IPS-18c (cell line): Measurements from ENCODE around the gene AXL.
"Not testable (repeated sequence)": the region's sequence is repeated elsewhere in the genome, so short reads cannot be mapped to it uniquely, and the experiment has no call there.

ENCODE experiments used
- H3K4me3 ChIP-seq: 2 replicates; pipeline ENCODE4 v1.7.0; 2013; ENCODE audit warnings: low read depth, mild to moderate bottlenecking, low read length, moderate library complexity; ENCODE audit not compliant: insufficient read depth
- H3K9me3 ChIP-seq: one replicate; pipeline ENCODE4 v1.6.1; 2013; ENCODE audit warnings: mild to moderate bottlenecking, low read length, moderate library complexity; ENCODE audit not compliant: control insufficient read depth, insufficient read depth

Gene AXL

GRCh38 chr19:41255171-41255570 lies 36.1 kb downstream of the AXL start:
- H3K9me3 ChIP-seq = no peaks in the 10 kb centered on the region
- no peak overlapping the region for H3K4me3 ChIP-seq

GRCh38 chr19:41261474-41262190 lies 42.6 kb downstream of the AXL start:
- Histone ChIP-seq H3K9me3 (no peaks in the 10 kb centered on the region), H3K4me3 (peak overlapping the region; percentile 1; the same call in 1 of the 2 replicates)

GRCh38 chr19:41263042-41263849 lies 44.2 kb downstream of the AXL start:
- peaks cover 2% of the 10 kb centered on the region for H3K9me3 ChIP-seq
- H3K4me3 ChIP-seq = peak overlapping the region; percentile 87

GRCh38 chr19:41263850-41264580 lies 45.0 kb downstream of the AXL start, which contains the start of gene HNRNPUL1:
Gene HNRNPUL1, plus strand, starts transcription at chr19:41264372. Its CDS starts 132 bp downstream, at chr19:41264504.
- Histone ChIP-seq H3K4me3 (peak within 1 kb of the TSS; percentile 94), H3K9me3 (peaks cover 2% of the 10 kb centered on the region)

GRCh38 chr19:41264581-41265394 lies 45.8 kb downstream of the AXL start:
- Histone ChIP-seq H3K4me3 (peak overlapping the region; percentile 94), H3K9me3 (peaks cover 2% of the 10 kb centered on the region)

GRCh38 chr19:41265395-41266153 lies 46.6 kb downstream of the AXL start:
- H3K9me3 ChIP-seq = peaks cover 2% of the 10 kb centered on the region
- H3K4me3 ChIP-seq = peak overlapping the region; percentile 94

GRCh38 chr19:41269055-41269454 lies 50.0 kb downstream of the AXL start:
- H3K9me3 ChIP-seq = peaks cover 2% of the 10 kb centered on the region
- no peak overlapping the region for H3K4me3 ChIP-seq

- H3K4me3 ChIP-seq = no peak overlapping the region
- H3K9me3 ChIP-seq = peaks cover 2% of the 10 kb centered on the region
Observed at GRCh38 chr19:41269571-41269970, 50.5 kb downstream of the AXL start.

- no peak overlapping the region for H3K4me3 ChIP-seq
- no peaks in the 10 kb centered on the region for H3K9me3 ChIP-seq
Observed at GRCh38 chr19:41273076-41273475, 54.1 kb downstream of the AXL start.

GRCh38 chr19:41274802-41275201 lies 55.8 kb downstream of the AXL start:
- H3K9me3 ChIP-seq = no peaks in the 10 kb centered on the region
- H3K4me3 ChIP-seq = no peak overlapping the region

GRCh38 chr19:41276231-41276630 lies 57.2 kb downstream of the AXL start:
- Histone ChIP-seq H3K9me3 (no peaks in the 10 kb centered on the region), H3K4me3 (no peak overlapping the region)

- Histone ChIP-seq H3K9me3 (no peaks in the 10 kb centered on the region), H3K4me3 (no peak overlapping the region)
Observed at GRCh38 chr19:41278478-41278877, 59.5 kb downstream of the AXL start.

GRCh38 chr19:41288673-41289530 lies 69.9 kb downstream of the AXL start:
- H3K4me3 ChIP-seq = no peak overlapping the region
- H3K9me3 ChIP-seq = no peaks in the 10 kb centered on the region

GRCh38 chr19:41289814-41290213 lies 70.8 kb downstream of the AXL start:
- not testable (repeated sequence) for H3K9me3 ChIP-seq, H3K4me3 ChIP-seq

GRCh38 chr19:41294393-41294792 lies 75.4 kb downstream of the AXL start:
- Histone ChIP-seq H3K9me3 (no peaks in the 10 kb centered on the region), H3K4me3 (no peak overlapping the region)
